Measurements from ENCODE around the gene NTM.
A peak's percentile ranks its signal among the peaks of the same experiment; 100 is the strongest.
"Not testable (repeated sequence)": the region's sequence is repeated elsewhere in the genome, so short reads cannot be mapped to it uniquely, and the experiment has no call there.

The NTM gene

DNA sequence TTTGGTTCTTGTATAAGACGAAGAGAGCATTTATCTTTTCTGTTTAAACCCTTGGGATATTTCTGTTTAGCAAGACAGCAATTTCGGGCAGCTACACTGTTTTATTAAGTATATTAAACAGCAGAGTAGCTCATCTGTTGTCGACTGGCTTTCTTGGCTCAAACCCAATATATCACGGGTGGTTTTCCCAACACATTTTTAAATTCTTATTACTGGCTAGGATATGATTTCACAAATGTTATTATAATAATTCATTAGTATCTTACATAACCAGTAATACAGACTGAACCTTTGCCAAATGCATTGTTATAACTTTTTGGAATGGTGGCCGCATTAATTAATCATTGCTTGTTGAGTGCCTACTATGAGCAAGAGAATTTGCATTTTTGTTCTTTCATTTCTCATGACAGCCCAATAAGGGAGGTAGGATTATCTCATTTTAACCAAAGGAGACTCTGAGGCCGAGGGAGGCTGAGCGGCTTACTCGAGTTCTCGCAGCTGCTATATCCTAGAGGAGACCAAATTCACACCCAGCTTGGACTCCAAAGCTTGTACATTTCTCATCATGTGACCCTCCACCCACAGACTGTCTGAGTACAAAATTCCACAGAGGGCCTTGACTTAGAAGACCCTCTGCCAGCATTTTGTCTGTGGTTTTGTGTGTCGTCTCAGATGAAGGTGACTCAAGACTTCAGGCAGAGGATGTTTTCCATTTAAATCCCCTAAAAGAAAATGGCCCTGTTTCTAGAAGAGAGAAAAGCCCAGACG, 304.9 kb downstream of the NTM start:
- no peak for DNase-seq

GRCh38 chr11:131677828-131678470, 307.5 kb downstream of the NTM start:
- no peak for DNase-seq

GRCh38 chr11:131678658-131679340, 308.4 kb downstream of the NTM start:
- no peak for DNase-seq

DNA sequence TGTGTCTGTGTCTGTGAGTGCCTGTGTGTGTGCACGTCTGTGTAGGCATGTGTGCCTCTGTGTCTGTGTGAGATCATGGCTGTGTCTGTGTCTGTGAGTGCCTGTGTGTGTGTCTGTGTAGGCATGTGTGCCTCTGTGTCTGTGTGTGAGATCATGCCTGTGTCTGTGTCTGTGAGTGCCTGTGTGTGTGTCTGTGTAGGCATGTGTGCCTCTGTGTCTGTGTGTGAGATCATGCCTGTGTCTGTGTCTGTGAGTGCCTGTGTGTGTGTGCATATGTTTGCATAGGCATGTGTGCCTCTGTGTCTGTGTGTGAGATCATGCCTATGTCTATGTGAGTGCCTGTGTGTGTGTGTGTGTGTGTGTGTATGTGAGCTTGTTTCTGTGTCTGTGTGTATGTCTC, 310.0 kb downstream of the NTM start:
- DNase-seq: not testable (repeated sequence)

- DNase-seq: no peak
Measured at GRCh38 chr11:131681920-131682319, 311.5 kb downstream of the NTM start.

DNA sequence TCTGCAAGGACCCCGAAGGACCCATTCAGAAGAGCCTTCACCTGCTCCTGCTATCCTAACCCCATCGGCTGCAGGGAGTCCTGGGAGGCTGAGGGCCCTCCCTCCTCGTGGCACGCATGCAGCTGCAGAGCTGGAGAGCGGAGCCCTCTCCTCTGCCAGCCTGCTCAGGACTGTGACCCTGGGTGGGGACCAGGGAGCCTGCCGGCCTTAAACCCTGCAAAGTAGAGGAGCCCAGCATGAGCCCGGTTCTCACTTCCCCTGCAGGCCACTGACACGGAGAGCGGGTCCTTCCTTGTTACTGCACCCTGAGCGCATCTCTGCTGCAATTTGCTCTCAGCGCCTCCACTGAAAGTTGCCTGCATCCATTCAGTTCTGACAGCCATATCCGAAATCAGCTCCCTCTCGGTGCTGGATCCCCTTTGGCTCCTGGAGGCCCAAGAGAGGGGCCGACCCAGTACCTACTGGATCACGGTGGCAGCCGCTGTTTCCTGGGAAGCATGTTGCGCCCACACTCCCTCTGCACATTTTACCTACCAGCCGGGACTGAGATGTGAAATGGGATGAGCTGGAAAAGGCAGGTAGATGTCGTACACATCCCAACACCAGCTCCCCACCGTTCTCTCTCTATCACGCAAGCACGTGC, 312.1 kb downstream of the NTM start:
- DNase-seq: no peak

DNA sequence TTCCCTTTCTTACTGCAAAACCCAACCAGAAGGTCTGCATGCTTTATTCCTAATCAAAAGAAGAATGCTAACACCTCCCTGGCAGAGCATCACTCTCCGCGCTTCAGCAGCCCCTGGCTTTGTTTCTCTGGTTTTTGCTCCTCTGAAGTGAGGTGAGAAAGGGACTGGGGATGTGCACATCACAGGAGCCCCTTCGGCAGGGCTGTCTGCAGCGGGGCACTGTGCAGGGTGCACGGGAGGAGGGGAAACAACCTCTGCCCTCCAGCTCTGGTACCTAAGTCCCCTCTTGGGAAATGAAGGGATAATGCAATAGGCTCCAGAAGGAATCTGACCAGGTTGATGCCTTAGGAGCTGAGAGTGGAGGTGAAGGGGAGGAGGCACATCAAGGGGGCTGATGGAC, 312.7 kb downstream of the NTM start:
- no peak for DNase-seq

GRCh38 chr11:131683666-131684065, 313.3 kb downstream of the NTM start:
- no peak for DNase-seq

DNA sequence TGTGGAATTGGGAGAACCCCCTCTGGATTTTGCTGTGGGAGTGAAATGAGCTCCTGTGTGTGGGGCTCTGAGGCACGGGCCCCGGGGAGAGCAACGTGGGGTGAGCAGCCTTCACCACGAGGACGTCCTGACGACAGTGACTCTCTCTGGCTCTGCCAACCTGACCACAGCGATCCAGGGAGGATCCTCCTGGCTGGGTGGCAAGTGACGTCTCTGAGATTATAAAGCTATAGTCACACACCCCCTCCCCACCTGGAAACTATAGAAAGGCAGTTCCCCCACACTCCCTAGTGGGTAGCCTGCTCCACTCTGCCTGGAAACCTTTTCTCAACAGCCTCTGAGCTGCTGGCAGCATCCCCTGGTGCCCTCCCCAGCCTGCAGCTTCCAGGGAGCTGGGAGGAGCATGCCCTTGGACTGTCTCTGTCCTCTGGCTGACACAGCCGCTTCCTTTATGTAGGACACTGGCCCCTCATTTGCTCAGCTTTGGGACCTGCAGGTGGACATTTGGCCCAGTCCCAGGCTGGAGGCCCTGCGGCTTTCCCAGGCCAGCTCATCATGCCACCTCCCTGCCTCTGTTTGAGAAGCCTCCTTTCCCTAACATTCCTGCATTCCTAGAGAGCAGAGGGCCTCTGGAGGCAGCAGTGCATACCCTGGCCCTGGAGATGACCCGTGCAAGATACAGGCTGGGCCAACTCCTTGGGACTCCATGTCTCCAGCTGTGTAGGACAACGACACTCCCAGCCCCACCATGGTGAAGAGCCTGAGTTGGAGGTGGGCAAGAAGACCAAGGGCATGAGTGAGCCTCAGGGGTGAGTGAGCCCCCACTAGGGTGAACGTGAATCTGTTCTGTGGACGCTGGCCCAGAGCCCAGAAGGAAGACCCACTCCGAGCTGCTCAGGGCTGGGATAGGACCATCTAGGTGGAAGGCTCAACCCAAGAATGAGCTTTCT, 314.0 kb downstream of the NTM start:
- DNase-seq: no peak

DNA sequence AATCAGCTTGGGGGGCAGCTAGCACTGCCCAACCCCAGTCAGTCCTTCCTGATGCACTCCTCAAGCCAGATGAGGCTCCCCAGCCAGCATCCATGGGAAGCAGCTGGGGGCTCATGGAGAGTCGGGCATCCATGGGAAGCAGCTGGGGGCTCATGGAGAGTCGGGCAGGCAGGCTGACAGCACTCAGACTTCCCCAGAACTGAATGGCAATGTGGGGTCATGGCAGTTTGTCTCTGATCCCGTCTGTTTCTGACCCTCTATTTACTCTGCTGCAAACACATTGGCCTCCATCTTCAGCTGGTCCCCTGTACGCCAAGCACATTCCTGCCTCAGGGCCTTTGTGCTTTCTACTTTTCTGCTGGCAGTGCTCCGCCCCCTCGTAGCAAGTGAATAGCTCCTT, 314.8 kb downstream of the NTM start:
- no peak for DNase-seq

DNA sequence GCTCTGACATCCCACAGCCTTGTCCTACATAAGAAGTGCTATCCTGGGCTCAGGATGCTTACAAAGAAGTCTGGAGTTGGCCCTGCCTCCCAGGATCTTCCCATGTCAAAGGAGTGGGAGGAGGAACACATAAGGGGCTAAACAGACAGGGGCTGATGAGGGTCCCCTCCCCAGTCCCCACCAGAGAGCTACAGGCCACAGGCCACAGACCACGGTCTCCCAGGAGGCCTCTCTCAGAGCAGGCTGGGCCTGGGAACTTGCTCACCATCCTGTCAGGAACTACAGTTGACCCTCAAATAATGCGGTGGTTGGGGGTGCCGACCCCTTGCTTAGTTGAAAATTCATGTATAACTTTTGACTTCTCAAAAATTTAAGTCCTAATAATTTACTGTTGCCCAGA, 315.5 kb downstream of the NTM start:
- no peak for DNase-seq

DNA sequence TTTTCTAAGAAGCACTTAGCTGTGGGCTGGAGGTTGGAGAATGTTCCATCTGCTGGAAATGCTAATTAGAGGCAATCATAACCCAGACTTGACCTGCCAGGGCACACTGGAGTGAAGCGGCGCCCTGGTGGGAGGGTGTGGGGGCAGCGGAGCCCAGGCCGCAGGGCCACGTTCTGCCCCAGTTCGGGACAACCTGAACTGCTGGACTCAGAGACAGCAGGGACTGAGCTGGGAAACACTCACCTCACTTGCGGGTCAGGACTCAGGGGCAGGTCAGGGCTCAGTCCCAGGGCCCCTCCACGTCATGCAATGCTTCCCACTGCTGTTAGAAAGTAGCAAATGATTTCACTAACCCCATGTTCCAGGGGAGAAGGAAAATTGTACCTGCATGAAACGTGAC, 316.4 kb downstream of the NTM start:
- DNase-seq: no peak

GRCh38 chr11:131687291-131688047, 317.1 kb downstream of the NTM start:
- DNase-seq: no peak

DNA sequence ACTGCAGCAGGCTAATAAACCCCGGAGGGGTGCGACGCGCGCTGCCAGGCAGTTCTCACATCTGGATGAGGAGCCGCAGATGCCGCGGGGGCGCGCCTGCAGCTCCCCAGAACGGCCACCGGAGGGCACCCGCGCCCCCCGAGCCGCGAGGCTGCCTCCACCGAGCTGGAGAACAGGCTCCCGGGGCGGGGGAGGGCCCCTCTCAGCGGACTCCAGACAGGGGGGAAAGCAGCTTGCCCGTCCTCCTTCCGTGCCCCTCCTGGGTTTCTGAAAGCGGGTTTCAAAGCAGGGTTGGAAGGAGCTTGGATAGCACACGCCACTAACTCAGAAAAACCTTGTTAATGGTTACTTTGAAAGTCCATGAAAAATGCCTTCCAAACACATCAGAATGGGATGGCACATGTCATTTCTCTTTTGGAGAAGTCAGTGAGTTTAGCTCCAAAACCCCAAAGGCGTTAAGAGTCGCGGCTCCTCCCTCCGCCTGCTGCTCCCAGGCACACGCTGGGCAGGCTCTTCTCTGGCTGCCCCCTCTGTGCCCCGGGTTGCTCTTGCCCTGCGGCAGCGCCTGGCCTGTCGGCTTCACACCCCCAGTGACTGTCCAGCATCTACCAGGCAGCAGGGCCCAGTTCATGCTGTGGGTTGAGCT, 317.8 kb downstream of the NTM start:
- DNase-seq: peak; percentile 15 to 48

DNA sequence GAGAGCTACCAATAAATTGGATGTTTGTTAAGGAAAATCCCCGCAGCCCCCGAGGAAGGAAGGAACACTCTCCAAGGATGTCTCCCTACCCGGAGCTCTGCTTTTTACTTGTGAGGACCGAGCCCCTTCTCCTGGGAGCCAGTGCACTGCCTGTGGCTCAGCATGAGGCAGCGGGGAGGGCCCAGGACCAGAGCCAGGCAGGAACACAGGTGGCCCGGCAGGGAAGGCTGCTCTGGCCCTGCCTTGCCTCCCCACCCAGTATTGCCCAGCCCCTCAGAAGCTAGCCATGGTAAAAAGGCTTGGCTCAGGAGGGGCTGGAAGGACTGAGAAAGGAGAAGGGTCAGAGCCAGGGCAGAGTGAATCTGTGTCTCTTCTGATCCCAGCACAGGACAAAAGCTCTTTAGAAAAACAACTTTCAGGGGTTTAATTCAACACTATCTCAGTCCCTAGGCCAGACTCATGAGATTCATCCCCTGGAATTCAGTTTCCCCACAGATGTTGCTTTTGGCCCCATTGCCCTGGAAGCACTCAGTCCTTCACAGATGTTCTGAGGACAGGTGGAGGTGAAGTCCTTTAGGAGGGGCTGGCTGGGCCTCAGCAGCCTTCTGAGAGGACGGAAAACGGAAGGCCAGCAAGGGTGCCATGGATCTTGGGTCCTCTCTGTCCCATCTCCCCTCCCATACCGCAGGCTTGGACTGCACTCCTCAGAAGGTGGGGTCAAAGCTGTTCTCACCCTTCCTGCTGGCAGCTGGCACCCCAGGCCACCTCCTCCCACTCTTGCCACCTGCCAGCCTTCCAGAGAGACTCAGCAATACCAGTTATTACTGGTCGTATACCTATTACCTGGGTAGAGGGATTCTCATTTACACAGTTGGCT, 318.9 kb downstream of the NTM start:
- no peak for DNase-seq

DNA sequence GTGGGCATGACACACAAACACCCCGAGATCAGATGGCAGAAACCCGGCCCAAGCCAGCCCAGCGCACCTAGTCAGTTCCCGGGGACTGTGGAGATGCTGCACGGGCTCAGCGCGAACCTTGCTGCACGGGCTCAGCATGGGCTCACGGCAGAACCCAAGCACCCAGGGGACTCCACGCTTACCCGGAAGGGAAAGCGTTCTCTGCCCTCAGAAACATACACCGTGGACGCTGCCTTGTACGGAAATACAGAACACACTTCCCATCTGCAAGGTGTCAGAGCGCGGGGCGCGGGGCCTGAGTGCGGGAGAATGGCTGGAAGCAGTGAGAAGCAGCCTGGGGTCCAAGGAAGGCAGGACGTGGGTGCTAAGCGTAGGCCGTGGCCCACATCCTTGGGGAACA, 319.9 kb downstream of the NTM start:
- DNase-seq: no peak

DNA sequence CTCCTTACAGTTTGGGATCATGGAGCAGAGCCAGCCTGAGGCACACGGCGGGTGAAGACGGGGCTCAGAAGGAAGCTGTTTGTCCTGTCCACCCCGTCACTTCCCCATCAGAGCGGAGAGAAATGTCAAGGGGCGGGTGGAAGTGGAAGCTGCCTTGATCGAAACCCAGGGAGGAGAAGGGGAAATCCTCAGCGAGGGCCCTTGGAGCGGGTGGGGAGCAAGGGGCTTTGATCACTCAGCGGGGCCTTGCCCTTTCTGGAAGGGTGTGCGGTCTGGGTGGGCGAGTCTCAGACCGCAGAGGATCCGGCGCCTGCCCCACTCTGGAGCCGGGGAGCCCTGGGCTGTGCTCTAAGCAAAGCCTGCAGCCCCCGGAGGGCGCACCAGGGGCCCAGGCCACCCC, 320.4 kb downstream of the NTM start:
- no peak for DNase-seq

DNA sequence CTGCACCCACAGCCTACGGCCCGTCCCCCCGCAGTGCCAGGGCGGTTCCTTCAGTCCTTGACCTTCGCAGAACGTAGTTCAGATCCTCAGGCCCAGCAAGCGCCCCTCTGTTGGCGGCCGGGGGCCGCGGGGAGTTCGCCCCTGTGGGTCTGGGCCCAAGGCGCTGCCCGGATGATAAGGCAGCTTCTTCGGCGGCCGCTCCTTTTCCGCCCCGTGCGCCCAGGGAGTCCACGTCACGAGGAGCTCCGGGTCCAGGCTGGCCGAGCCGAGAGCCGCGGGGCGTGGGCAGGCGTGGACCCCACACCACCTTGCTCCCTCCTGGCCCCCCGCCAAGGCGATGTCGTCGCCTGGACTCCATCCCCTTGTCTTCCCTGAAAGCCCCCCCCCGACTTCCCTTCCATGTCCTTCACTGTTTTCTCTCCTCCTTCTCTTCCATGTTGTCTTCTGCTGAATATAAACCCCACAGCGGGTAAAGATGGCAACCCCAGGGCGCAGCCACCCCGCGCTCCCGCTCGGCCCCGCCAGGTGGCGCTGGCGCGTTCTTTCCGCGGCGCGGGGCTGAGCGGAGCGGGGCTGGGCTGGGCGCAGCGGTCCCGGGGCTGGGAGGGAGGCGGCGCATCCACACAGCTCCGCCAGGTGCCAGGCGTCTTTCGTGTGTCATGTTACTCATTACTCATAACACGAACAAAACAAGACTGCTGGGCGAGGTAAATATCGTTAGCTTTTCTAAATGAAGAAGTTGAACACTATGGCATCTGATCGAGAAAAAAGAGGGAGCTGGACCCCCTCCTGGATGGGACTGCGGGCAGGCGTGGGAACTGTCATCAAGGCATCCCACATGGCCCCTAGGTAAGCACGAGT, 321.0 kb downstream of the NTM start:
- DNase-seq: peak; percentile 3 to 13

DNA sequence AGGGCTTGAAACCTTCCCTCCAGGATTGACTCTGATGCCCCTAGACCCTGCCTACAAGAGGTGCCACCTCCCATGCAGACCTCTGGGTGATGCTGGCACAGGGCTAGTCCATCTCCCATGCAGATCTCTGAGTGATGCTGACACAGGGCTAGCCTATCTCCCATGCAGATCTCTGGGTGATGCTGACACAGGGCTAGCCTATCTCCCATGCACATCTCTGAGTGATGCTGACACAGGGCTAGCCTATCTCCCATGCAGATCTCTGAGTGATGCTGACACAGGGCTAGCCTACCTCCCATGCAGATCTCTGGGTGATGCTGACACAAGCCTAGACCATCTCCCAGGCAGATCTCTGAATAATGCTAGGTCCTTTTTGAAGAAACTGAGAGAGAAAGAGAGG, 321.7 kb downstream of the NTM start:
- DNase-seq: no peak

Measured in inflammatory macrophage treated with lipopolysaccharide for 1 hour (primary cell).